HL-60/S4 treated with retinoic acid at 250 ng/mL for 4 days and 3 days (cell line): ENCODE measurements around the gene FXYD6.

Source experiments
- in situ Hi-C: fragments of 300-500 bp; cut with MboI; formaldehyde crosslinking; loops from 2 replicates; pipeline ENCODE4 v1.7.0; 2022; ENCODE audit warnings: low sequenced_read_pairs

FXYD6 gene

DNA sequence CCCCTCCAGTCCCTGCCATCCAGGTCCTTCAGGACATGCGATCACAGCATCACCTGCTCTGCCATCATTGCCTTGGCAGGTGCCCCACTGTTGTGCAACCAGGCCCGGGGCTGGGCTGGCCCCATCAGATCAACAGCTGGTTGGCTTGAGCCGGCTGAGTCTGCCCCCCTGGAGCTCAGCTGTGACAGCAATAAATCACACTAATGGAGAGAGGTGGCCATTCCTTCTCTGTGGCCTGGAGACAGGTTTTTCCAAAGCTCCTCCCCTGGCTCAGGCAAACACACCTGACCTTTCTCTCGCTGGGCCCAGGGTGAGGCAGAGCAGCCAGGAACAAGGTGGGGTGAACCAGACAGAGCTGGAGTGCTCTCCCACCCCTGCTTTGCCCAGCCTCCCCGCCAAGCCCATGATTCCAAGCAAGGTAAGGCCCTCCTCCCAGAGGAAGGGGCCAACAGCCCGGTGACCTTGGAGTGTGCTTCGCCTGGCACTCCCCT lies 43.0 kb downstream of the FXYD6 start:
- in situ Hi-C loops: loop anchor here (10.0 to 25.0 kb wide), 2 partner anchors 111 to 229 kb away; no protein-coding TSS in a partner anchor

DNA sequence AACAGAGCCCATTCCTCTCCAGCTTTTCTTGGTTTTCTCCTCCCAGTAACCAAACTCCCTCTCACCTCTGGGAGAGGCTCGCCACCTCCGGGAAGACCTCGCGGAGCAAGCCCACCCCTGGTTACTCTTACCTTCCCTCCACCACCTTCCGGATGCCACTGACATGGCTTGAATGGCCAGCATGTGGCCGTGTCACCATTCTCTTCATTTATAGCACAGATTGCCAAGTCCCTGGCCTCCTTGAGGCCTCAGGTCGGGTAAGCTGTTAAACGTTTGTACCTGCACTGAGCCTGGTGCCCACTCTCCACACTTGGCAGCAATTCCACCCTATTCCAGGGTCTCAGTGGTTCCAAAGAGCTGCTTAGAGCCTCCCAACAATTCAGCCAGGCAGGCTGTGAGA lies 43.9 kb downstream of the FXYD6 start:
- in situ Hi-C loops: loop anchor here (10.0 to 25.0 kb wide), 2 partner anchors 112 to 230 kb away; no protein-coding TSS in a partner anchor

DNA sequence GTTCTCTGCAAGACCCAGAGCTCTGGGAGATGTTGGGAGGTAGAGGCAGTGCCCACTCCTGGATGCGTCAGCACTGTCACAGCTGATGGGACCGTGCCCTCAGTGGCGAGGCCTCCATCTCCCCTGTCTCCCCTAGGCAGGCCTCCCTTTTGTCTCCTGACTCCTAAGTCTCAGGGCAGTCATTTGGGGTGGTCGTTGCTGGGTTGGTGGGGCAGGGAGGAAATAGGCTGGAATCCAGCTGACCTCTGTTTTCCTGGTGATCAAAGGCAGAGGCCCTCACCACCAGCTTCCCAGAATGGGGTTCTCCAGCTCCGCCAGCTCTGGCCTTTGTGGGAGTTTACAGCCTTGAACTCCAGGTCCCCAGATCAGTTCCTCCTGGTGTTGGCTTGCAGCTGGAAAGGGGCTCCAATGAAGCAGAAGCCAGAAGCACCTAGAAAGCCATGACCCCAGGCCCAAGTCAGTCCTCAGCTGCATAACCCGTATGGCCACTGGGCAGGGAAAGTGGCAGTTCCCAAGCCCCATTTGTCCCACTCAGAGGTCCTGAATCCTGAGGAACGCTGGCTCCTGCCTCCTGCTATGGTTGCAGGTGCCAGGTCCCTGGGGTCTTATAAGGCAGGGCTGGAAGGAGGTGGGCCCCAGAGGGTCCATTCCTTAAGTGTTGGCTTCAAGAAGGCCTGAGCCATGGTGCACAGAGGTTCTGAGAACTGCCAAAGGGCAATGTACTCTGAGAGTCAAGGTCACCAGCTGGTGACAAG lies 44.6 kb downstream of the FXYD6 start:
- in situ Hi-C loops: loop anchor here (10.0 to 25.0 kb wide), 2 partner anchors 113 to 230 kb away; no protein-coding TSS in a partner anchor

DNA sequence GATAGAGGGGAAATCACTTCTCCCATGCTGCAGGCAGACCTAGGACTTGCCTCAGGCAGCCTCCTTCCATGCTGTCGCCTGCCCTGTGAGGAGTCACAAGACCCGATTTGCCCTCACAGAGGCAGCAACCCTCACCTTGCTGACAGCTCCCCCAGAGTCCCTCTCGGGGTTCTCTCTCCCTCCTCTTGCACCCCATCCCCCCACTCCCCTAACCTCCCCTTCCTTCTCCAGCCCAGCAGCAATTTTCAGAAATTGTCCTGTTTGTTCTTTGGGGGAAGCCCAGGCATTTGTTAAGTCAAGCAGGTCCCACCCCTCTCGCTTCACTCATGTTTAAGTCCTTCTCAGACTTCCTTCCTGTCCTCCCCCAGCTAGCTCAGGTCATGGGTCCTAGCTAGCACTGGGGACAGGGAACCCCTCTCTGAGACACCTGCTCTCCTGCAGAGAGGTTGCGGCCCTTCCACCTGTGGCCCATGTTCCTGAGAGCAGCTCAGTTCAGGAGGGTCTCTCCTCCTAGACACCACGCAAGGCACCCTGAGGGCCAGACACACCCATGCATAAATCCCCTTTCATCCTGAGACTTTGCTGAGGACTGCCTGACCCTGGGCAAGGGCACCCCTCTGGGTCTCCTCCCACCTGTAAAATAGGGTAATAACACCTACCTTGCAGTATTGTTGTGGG lies 45.6 kb downstream of the FXYD6 start:
- in situ Hi-C loops: loop anchor here (10.0 to 25.0 kb wide), 2 partner anchors 114 to 231 kb away; no protein-coding TSS in a partner anchor

DNA sequence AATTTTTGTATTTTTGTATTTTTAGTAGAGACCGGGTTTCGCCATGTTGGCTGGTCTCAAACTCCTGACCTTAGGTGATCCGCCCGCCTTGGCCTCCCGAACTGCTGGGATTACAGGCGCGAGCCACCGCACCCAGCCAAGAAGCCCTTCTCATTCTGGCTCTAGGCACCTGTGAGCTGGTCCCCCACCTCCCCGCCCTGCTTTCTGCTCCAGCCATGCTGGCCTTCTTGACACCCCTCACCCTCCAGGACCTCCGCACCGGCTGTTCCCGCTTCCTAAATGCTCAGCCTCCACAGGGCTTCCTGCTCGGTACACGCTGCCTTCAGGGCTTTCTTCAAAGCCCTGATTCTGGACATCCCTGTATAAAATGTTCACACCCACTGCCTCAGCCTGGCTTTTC lies 46.4 kb downstream of the FXYD6 start:
- in situ Hi-C loops: loop anchor here (10.0 to 25.0 kb wide), 2 partner anchors 115 to 232 kb away; no protein-coding TSS in a partner anchor

DNA sequence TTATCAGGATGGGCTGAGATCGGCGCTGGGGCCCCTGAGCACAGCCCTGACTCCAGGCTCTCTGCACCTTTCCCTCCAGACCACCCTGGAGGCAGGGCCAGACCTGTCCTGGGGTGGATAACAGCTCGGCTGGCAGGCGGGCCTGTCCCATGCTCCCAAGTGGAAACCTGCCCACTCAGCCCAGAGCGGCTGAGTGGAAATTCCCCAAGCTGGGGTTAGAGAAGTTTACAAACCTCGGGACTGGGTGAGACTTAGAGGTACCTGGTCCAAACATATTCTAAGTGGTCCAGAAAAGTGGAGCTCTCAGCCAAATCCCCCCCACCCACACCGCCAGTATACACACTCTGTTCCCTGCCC lies 47.1 kb downstream of the FXYD6 start:
- in situ Hi-C loops: loop anchor here (25.0 kb wide), 1 partner anchor 233 kb away; no protein-coding TSS in a partner anchor

DNA sequence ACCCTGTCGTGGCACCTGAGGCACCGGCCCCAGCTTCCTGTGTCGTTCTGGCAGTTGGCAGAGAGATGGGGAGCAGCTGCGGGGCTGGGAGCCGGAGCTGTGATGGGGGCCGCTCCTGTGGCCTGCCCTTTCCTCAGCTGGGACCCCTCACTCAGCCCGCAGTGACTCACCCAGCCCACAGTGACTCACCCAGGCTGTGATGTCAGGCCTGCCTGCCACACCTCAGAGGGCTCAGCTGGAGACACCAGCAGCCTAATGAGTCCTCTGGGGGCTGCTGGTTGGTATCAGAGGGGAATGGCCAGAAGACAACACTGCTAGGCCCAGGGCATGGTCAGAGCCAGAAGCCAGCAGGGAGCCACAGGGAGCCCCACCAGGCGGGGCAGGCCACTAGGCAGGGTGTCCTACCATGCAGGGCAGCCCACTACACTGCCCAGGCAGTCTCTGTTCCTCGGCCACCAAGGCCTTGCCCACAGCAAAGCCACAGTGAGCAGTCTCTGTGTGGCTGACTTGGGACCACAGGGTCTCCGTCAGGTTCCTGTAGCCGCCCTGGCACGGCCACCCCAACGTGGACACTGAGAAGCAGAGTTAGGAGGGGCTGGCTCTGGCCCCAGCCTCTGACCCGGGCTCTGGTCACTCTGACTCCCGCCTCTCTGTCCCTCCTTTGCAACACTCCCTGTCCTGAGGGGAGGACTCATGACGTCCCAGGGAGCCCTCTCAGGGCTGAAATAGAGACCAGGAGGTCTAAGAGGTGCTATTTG lies 47.7 kb downstream of the FXYD6 start:
- in situ Hi-C loops: loop anchor here (25.0 kb wide), 1 partner anchor 234 kb away; no protein-coding TSS in a partner anchor

DNA sequence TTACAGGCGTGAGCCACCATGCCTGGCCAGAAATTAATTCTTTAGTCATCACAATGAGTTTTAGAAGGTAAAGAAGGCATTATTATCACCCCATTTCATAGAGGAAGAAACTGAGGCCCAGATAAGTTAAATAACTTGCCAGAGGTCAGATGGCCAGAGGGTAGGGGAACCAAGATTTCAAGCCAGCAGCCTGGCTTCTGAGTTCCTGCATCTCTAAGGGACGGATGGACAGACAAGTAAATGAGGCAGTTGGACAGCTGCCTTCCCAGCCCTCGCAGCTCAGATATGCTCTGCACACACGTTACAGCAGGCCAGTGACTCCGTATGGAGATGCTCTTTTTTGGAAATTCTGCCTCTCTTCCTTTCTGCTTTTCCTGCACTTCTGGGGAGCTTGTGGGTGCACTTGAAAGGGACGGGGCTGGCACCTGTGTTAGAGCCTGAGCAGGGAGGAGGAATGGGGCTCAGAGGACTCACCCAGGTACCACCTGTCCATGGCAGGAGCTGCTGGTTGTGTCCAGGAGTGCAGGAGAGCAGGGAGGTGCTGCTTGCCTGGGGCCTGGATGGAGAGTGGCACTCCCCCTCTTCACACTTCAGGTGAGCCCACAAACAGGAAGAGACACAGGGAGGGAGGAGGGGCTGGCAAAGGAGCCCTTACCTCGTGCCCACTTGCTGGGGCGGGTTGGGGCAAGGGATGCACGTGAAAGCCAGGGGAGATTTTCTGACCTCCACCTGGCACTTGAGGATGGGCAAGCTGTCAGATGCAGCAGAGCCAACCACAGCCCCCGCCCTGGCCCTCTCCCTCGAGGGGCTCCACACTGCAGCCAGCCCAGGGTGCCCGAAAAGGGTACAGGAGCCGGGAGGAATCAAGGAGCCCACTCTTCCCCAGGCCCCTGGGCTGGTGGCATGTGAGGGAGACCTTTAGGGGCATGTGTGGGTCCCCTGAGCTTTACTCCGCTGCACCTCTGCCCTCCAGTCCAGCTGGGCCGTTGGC lies 48.6 kb downstream of the FXYD6 start:
- in situ Hi-C loops: loop anchor here (25.0 kb wide), 1 partner anchor 234 kb away; no protein-coding TSS in a partner anchor

DNA sequence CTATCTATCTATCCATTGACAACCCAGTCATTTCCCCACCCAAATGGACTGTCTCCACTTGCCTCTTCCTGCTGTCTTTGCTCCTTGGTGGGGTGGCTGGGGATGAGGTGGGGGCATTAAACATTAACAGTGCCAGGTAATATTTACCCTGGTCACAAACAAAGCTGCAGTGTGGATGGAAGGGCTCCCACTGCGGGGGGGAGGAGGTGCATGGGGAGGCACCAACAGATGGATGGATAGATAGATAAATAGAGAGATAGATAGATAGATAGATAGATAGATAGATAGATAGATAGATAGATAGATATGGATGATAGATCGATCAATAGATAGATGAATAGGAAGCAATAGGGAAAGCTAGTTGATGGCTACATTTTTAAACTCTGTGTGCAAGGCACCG lies 49.6 kb downstream of the FXYD6 start:
- in situ Hi-C loops: loop anchor here (25.0 kb wide), 1 partner anchor 235 kb away; no protein-coding TSS in a partner anchor

DNA sequence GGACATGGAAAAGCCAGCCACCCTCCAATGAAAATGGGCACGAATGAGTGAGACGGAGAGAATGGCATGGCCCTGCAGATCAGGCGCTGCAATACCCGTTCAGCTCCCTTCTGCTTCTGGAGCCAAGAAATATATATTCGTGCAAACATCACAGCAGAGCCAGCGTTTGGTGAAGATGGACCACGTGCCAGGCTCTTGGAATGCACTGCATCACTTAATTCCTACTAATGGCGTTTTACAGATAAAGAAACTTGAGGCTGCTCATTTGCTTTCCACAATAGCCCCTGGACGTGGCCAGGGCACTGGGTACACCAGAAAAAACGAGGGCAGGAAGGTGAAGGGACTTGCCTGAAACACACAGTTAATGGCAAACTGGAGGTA lies 50.3 kb downstream of the FXYD6 start:
- in situ Hi-C loops: loop anchor here (25.0 kb wide), 1 partner anchor 236 kb away; no protein-coding TSS in a partner anchor

DNA sequence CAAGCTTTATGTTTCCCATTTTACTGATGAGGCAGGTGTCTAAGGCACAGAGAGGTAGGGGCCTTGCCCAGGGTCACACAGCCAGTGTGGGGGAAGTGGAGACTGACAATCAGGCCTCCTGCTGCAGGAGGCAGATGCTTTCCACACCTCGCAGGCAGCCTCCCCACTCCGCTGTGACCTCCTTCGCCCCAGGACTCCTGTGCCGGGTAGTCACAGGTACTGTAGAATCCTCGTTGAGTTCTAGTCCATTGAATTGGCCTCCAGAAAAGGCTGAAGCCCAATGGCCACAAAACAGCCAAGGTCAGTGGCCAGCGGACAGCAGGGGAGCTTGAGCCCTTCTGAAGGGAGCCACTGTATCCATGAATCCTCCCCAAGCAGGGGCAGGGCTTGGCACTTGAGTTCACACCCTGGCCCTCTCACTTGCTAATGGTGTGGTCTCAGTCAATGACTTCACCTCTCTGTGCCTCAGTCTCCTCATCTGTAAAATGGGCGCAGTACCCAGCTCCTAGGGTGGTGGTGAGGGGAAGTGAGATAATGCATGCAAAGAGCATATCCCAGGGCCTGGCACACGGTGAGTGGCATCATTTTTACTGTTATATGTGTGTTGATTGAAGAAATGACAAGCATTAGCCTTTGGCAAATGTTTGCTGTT lies 50.8 kb downstream of the FXYD6 start:
- in situ Hi-C loops: loop anchor here (25.0 kb wide), 1 partner anchor 237 kb away; no protein-coding TSS in a partner anchor

DNA sequence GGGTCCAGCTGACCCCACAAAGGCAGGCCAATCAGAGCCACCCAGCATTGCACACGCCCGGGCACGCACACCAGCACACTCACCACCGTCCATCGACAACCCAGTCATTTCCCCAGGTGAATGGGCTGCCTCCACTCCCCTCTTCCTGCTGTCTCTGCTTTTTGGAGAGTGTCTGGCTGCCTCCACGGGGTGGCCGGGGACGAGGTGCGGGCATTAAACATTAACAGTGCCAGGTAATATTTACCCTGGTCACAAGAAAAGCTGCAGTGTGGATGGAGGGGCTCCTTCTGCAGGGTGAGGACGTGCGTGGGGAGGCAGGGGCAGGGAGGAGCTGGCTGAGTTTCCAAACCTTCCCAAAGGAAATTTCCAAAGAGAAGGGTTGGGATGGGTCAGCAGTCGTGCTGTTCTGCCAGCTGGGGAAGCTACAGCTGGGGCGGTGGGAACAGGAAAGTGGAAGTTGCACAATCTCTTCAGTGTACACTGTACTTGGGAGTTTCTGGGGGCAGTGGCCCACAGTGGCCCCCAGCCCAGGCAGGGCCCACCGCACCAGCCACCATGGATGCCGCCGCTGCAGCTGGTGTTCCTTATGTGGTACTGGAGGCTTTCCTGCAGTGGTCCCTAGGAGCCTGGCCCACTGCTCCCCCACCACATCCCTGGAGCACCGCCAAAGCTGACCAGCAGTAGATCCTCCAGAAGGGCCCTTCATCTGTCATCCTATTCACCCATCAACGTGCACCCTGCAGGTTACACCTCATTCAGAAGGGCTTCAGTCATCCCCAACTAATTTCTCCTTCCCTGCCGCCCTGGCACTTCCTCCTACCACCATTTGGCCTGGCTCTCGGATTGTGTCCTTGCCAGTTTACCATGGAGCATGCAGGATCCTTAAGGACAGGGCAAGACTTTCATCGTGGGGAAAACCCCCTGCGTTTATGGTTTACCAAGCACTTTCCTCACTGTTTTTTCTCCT lies 51.6 kb downstream of the FXYD6 start, which contains the start of gene FXYD2:
Gene FXYD2 (minus strand): TSS at position 174 of the 967 bp plus-strand sequence. CDS start 66 bp downstream, at position 108.
- in situ Hi-C loops: loop anchor here (25.0 kb wide), 1 partner anchor 237 kb away; no protein-coding TSS in a partner anchor

DNA sequence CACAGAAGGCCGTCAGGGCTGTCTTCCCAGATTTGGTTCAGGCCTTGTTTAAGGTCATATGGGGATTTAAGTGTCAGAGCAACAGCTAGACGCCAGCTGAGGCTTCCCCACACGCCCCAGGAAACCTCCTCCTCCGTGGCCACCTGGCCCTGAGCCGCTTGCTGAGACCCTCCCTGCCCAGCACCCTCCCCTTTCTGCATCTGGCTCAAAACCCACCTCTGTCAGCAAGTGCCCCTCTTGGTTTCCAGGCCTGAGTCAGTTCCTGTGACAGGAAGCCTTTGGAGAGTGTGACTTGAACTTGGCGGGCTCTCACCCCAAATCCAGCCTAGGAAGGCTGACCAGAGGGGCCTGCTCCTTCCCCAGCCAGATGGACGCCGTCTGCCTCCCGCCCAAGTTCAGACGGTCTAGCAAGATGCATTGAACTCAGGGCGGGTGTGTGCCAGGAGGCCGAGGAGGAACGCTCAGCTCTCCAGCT lies 52.5 kb downstream of the FXYD6 start:
- in situ Hi-C loops: no loop called here

DNA sequence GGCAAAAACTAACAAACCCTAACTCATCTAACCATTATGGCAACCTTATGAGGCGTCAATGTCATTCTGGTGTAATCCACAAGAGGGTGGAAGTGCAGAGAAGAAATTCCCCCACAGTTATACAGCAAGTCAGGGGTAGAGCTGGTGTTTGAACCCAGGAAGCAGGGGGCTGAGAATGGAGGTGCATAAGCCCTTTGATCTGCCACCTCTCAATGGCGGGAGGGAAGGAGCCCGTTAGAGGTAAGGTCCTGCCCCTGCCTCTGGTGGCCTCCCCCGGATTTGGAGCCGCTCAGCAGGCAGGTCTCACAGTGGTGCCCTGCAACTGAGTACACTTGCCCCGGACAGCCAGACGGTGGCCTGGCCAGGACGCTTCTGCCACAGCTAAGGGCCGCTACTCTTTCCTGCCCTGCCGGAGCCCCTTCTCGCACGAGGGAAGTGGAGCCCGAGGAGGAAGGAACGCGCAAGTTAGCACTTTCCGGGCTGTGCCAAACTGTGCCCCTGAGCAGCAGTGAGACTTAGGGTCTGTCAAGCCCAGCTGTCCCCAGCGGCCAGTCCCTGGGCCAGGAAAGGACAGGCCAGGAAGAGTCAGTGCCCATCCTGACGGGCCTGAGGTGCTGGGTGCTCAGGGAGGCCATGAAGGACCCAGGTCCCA lies 53.0 kb downstream of the FXYD6 start:
- in situ Hi-C loops: no loop called here

DNA sequence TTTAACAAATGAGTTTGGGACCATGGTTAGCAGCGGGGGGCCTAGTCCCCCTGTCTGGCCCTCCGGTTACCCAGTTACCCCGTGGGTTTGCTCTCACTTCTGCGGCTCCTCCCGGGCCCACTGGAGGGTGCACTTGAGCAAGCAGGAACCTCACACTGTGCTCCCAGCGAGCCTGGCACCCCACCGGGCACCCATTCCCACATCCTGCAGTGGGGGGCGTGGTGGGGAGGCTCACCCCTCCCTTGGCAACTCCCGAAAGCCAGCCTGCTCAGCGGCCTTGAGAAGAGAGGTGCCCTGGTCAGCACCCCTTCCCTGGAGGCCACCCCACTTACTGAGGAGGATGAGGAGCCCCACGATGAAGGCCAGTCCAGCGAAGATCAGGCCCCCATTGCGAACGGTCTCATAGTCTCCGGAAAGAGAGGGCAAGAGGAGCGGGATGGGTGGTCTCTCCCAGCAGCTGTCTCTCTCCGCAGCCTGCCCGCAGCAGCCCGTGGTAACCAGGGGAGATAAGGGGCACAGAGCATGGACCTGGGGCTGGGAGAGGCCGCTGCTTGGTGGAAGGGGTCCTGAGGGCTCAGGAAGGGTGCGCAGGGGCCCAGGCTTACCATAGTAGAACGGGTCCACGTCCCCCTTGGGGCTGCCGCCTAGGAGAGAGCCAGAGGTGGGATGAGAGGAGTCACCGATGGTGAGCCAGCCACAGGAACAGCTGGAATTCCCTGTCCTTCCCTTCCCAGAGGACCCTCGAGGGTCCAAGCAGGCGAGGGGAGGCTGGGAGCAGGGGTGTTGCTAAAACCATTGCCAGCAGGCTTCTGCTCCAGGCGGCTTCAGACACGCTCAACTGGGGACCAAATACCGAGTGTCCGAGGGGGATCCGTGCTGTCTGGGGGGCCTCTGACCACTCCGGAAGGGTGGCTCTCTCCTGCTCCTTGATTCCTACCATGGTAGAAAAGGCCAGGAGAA lies 54.1 kb downstream of the FXYD6 start:
- in situ Hi-C loops: no loop called here

DNA sequence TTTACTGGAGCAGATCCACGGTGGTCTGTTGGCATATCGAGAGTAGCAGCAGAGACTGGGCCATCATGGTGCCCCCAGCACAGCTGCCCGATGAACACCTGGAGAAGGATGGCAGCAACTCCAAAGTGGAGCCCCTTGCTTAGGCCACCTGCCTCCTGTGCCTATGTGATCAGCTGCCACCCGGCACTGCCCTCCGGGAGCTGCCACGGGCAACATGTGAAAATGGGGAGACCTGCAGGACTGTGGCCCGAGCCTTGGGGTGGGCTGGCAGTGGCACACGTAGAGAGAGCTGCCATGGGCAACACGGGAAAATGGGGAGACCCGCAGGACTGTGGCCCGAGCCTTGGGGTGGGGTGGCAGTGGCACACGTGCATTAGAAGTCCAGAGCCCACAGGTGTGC lies 55.0 kb downstream of the FXYD6 start:
- in situ Hi-C loops: no loop called here
